ENCODE measurements around the gene CALML6.
A peak's percentile ranks its signal among the peaks of the same experiment; 100 is the strongest.

Gene CALML6

GRCh38 chr1:1917304-1917976 is 2.4 kb downstream of the CALML6 start:
- no CpG with 5 or more reads among the region's 14 CpGs for WGBS (ENCODE audit: extremely low coverage, insufficient coverage, insufficient read length)

GRCh38 chr1:1917995-1918900 is 3.2 kb downstream of the CALML6 start:
- H3K79me1 ChIP-seq (ENCODE audit: low read length) = peaks cover 3% of the 10 kb centered on the region
- H3K36me3 ChIP-seq (ENCODE audit: control insufficient read depth in 1 of 2, insufficient read depth in 2 of 2, low read length in 2 of 2) = no peaks in the 10 kb centered on the region
- H3K23ac ChIP-seq (ENCODE audit: low read length) = no peak overlapping the region
- H2AK5ac ChIP-seq (ENCODE audit: low read length) = no peak overlapping the region
- H2BK12ac ChIP-seq (ENCODE audit: low read length) = no peak overlapping the region
- H3K4me2 ChIP-seq (ENCODE audit: low read length) = peak overlapping the region; percentile 72
- no peak overlapping the region for H2BK120ac ChIP-seq (ENCODE audit: insufficient read depth, low read length, poor library complexity)
- no peak overlapping the region for H4K8ac ChIP-seq (ENCODE audit: low read depth, low read length)
- no peak overlapping the region for H3K18ac ChIP-seq (ENCODE audit: low read length)
- H3K79me2 ChIP-seq (ENCODE audit: control insufficient read depth, insufficient read depth, low read length, poor library complexity) = no peaks in the 10 kb centered on the region
- H3K27ac ChIP-seq (ENCODE audit: low read depth, low read length) = no peak overlapping the region
- H2AFZ ChIP-seq (ENCODE audit: insufficient read depth, low read length, poor library complexity) = peak overlapping the region; percentile 4
- H3K4ac ChIP-seq (ENCODE audit: low read depth, low read length) = no peak overlapping the region
- no peak overlapping the region for H4K91ac ChIP-seq (ENCODE audit: low read depth, low read length)
- peak overlapping the region; percentile 70 for H3K4me3 ChIP-seq (ENCODE audit: low read depth, low read length)
- no peak overlapping the region for H4K12ac ChIP-seq (ENCODE audit: low read depth, low read length)
- H3K14ac ChIP-seq (ENCODE audit: low read length) = no peak overlapping the region
- DNase-seq = no peak
- H3K9ac ChIP-seq (ENCODE audit: low read length) = no peak overlapping the region
- no CpG with 5 or more reads among the region's 46 CpGs for WGBS (ENCODE audit: extremely low coverage, insufficient coverage, insufficient read length)
- H3K27me3 ChIP-seq (ENCODE audit: insufficient read depth, low read length) = no peaks in the 10 kb centered on the region
- H3K9me3 ChIP-seq (ENCODE audit: insufficient read depth, low read depth, low read length) = peaks cover 10% of the 10 kb centered on the region
- no peak overlapping the region for H2BK5ac ChIP-seq (ENCODE audit: low read depth, low read length, poor library complexity)
- peaks cover 15 to 19% of the 10 kb centered on the region in 2 experiments for H3K4me1 ChIP-seq (ENCODE audit: control insufficient read depth in 1 of 2, insufficient read depth in 2 of 2, low read length in 2 of 2)

More at GRCh38 chr1:1917304-1917976, 2.4 kb downstream of the CALML6 start:
- no peak overlapping the region for H2AK5ac ChIP-seq (ENCODE audit: low read length)
- no peak overlapping the region for H3K27ac ChIP-seq (ENCODE audit: low read depth, low read length)
- H3K4me2 ChIP-seq (ENCODE audit: low read length) = no peak overlapping the region
- no peak overlapping the region for H2BK12ac ChIP-seq (ENCODE audit: low read length)
- DNase-seq = no peak
- no peak overlapping the region for H3K4me3 ChIP-seq (ENCODE audit: low read depth, low read length)
- H3K36me3 ChIP-seq (ENCODE audit: control insufficient read depth in 1 of 2, insufficient read depth in 2 of 2, low read length in 2 of 2) = no peaks in the 10 kb centered on the region
- H2BK5ac ChIP-seq (ENCODE audit: low read depth, low read length, poor library complexity) = no peak overlapping the region
- H3K23ac ChIP-seq (ENCODE audit: low read length) = no peak overlapping the region
- no peak overlapping the region for H3K4ac ChIP-seq (ENCODE audit: low read depth, low read length)
- no peaks in the 10 kb centered on the region for H3K79me2 ChIP-seq (ENCODE audit: control insufficient read depth, insufficient read depth, low read length, poor library complexity)
- peaks cover 3% of the 10 kb centered on the region for H3K79me1 ChIP-seq (ENCODE audit: low read length)
- no peak overlapping the region for H2BK120ac ChIP-seq (ENCODE audit: insufficient read depth, low read length, poor library complexity)
- H2AFZ ChIP-seq (ENCODE audit: insufficient read depth, low read length, poor library complexity) = no peak overlapping the region
- no peak overlapping the region for H3K9ac ChIP-seq (ENCODE audit: low read length)
- peaks cover 15 to 19% of the 10 kb centered on the region in 2 experiments for H3K4me1 ChIP-seq (ENCODE audit: control insufficient read depth in 1 of 2, insufficient read depth in 2 of 2, low read length in 2 of 2)
- peaks cover 10% of the 10 kb centered on the region for H3K9me3 ChIP-seq (ENCODE audit: insufficient read depth, low read depth, low read length)
- no peak overlapping the region for H4K12ac ChIP-seq (ENCODE audit: low read depth, low read length)
- no peak overlapping the region for H4K91ac ChIP-seq (ENCODE audit: low read depth, low read length)
- H3K27me3 ChIP-seq (ENCODE audit: insufficient read depth, low read length) = no peaks in the 10 kb centered on the region
- H3K14ac ChIP-seq (ENCODE audit: low read length) = no peak overlapping the region
- H3K18ac ChIP-seq (ENCODE audit: low read length) = no peak overlapping the region
- H4K8ac ChIP-seq (ENCODE audit: low read depth, low read length) = no peak overlapping the region

- no peaks in the 10 kb centered on the region for H3K36me3 ChIP-seq (ENCODE audit: control insufficient read depth in 1 of 2, insufficient read depth in 2 of 2, low read length in 2 of 2)
- peak within 1 kb of the TSS; percentile 70 for H3K4me3 ChIP-seq (ENCODE audit: low read depth, low read length)
- peak within 1 kb of the TSS; percentile 77 for H2AFZ ChIP-seq (ENCODE audit: insufficient read depth, low read length, poor library complexity)
- H3K79me2 ChIP-seq (ENCODE audit: control insufficient read depth, insufficient read depth, low read length, poor library complexity) = no peaks in the 10 kb centered on the region
- peaks cover 10% of the 10 kb centered on the region for H3K9me3 ChIP-seq (ENCODE audit: insufficient read depth, low read depth, low read length)
- no peak within 1 kb of the TSS for H3K9ac ChIP-seq (ENCODE audit: low read length)
- H2BK5ac ChIP-seq (ENCODE audit: low read depth, low read length, poor library complexity) = no peak within 1 kb of the TSS
- peak within 1 kb of the TSS; percentile 62 for H3K14ac ChIP-seq (ENCODE audit: low read length)
- H2AK5ac ChIP-seq (ENCODE audit: low read length) = no peak within 1 kb of the TSS
- WGBS (ENCODE audit: extremely low coverage, insufficient coverage, insufficient read length) = no CpG with 5 or more reads among the region's 44 CpGs
- no peaks in the 10 kb centered on the region for H3K27me3 ChIP-seq (ENCODE audit: insufficient read depth, low read length)
- H4K8ac ChIP-seq (ENCODE audit: low read depth, low read length) = peak within 1 kb of the TSS; percentile 63
- H3K18ac ChIP-seq (ENCODE audit: low read length) = peak within 1 kb of the TSS; percentile 47
- no peak within 1 kb of the TSS for H3K4ac ChIP-seq (ENCODE audit: low read depth, low read length)
- peak within 1 kb of the TSS; percentile 72 for H3K4me2 ChIP-seq (ENCODE audit: low read length)
- H3K79me1 ChIP-seq (ENCODE audit: low read length) = peaks cover 3% of the 10 kb centered on the region
- H4K91ac ChIP-seq (ENCODE audit: low read depth, low read length) = peak within 1 kb of the TSS; percentile 34
- H3K4me1 ChIP-seq (ENCODE audit: control insufficient read depth in 1 of 2, insufficient read depth in 2 of 2, low read length in 2 of 2) = peaks cover 15 to 17% of the 10 kb centered on the region in 2 experiments
- DNase-seq = no peak
- H3K27ac ChIP-seq (ENCODE audit: low read depth, low read length) = no peak within 1 kb of the TSS
- H2BK12ac ChIP-seq (ENCODE audit: low read length) = no peak within 1 kb of the TSS
- H2BK120ac ChIP-seq (ENCODE audit: insufficient read depth, low read length, poor library complexity) = no peak within 1 kb of the TSS
- peak within 1 kb of the TSS; percentile 66 for H4K12ac ChIP-seq (ENCODE audit: low read depth, low read length)
- H3K23ac ChIP-seq (ENCODE audit: low read length) = no peak within 1 kb of the TSS
Measured at GRCh38 chr1:1918901-1919303, 3.8 kb downstream of the CALML6 start, which contains the start of gene TMEM52. TMEM52 (minus strand) TSS chr1:1919279; CDS start chr1:1919265, 14 bp downstream.

- no peak overlapping the region for H2BK12ac ChIP-seq (ENCODE audit: low read length)
- H3K23ac ChIP-seq (ENCODE audit: low read length) = no peak overlapping the region
- H3K18ac ChIP-seq (ENCODE audit: low read length) = peak overlapping the region; percentile 47
- H4K12ac ChIP-seq (ENCODE audit: low read depth, low read length) = peak overlapping the region; percentile 66
- H3K4me2 ChIP-seq (ENCODE audit: low read length) = peak overlapping the region; percentile 72
- H3K4ac ChIP-seq (ENCODE audit: low read depth, low read length) = no peak overlapping the region
- peaks cover 10% of the 10 kb centered on the region for H3K9me3 ChIP-seq (ENCODE audit: insufficient read depth, low read depth, low read length)
- no peak overlapping the region for H2AK5ac ChIP-seq (ENCODE audit: low read length)
- no peaks in the 10 kb centered on the region for H3K79me2 ChIP-seq (ENCODE audit: control insufficient read depth, insufficient read depth, low read length, poor library complexity)
- H4K91ac ChIP-seq (ENCODE audit: low read depth, low read length) = peak overlapping the region; percentile 34
- no peaks in the 10 kb centered on the region for H3K36me3 ChIP-seq (ENCODE audit: control insufficient read depth in 1 of 2, insufficient read depth in 2 of 2, low read length in 2 of 2)
- no peak overlapping the region for H3K9ac ChIP-seq (ENCODE audit: low read length)
- H2BK5ac ChIP-seq (ENCODE audit: low read depth, low read length, poor library complexity) = no peak overlapping the region
- no CpG with 5 or more reads among the region's 62 CpGs for WGBS (ENCODE audit: extremely low coverage, insufficient coverage, insufficient read length)
- H3K27ac ChIP-seq (ENCODE audit: low read depth, low read length) = no peak overlapping the region
- peak overlapping the region; percentile 77 for H2AFZ ChIP-seq (ENCODE audit: insufficient read depth, low read length, poor library complexity)
- no peak overlapping the region for H2BK120ac ChIP-seq (ENCODE audit: insufficient read depth, low read length, poor library complexity)
- peaks cover 12 to 13% of the 10 kb centered on the region in 2 experiments for H3K4me1 ChIP-seq (ENCODE audit: control insufficient read depth in 1 of 2, insufficient read depth in 2 of 2, low read length in 2 of 2)
- peak; percentile 98 to 99 for DNase-seq
- no peaks in the 10 kb centered on the region for H3K27me3 ChIP-seq (ENCODE audit: insufficient read depth, low read length)
- H4K8ac ChIP-seq (ENCODE audit: low read depth, low read length) = peak overlapping the region; percentile 63
- H3K79me1 ChIP-seq (ENCODE audit: low read length) = peaks cover 3% of the 10 kb centered on the region
- peak overlapping the region; percentile 62 for H3K14ac ChIP-seq (ENCODE audit: low read length)
- H3K4me3 ChIP-seq (ENCODE audit: low read depth, low read length) = peak overlapping the region; percentile 70
Measured at GRCh38 chr1:1919304-1920056, 4.4 kb downstream of the CALML6 start.

Data from trophoblast cell (in vitro differentiated cells and primary cell).